ENCODE results near the gene NTNG1.

GRCh38 chr1:107138767-107139445, 1.9 kb upstream of the NTNG1 start:
- no peak for TF ChIP-seq POLR2A (IDR thresholded peaks at IDR 0.05; ENCODE audit: low read depth, low read length)
- TF ChIP-seq TAF1 (IDR thresholded peaks at IDR 0.05; ENCODE audit: borderline replicate concordance, low read depth, low read length), result no peak
